AG09309 (cell line): ENCODE measurements around the gene ARID3B.

Experiments
- DNase-seq: peaks from one replicate; pipeline ENCODE4 v3.0.0-alpha.2; 2010; ENCODE audit warnings: low read depth
- H3K4me3 ChIP-seq: 2 replicates; pipeline ENCODE4 v1.5.1; 2011; ENCODE audit warnings: mild to moderate bottlenecking, low read depth, low read length, moderate library complexity; ENCODE audit not compliant: control insufficient read depth
- TF ChIP-seq, protein P1 (sequence below): IDR thresholded peaks from 2 replicates; pipeline ENCODE4 v1.5.1; 2011; ENCODE audit warnings: mild to moderate bottlenecking, low read depth, low read length, inconsistent platforms; ENCODE audit not compliant: insufficient read depth, control insufficient read depth; ENCODE audit errors: missing control alignments

The ARID3B gene

DNA sequence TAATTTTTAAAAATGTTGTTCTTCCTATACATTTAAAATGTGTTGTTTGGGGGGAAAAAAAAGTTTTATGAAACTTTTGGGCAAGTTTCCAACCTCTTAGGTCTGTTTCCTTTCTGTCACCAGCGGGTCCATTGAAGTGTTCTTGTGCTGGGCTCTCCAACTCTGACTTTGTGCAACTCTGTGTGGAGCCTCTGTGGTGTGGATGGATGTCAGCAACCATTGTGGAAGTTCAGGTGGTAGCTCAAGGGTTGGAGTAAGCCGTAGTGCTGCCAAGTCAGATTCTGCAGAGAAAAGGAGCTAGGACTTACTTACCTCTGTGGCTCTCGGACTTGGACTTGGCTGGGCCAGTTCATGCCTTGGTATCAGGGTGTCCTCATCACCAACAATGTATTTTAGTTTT lies 22.4 kb downstream of the ARID3B start:
- DNase-seq: no peak
- H3K4me3 ChIP-seq: no peak overlapping the region
- TF ChIP-seq, protein P1, sequence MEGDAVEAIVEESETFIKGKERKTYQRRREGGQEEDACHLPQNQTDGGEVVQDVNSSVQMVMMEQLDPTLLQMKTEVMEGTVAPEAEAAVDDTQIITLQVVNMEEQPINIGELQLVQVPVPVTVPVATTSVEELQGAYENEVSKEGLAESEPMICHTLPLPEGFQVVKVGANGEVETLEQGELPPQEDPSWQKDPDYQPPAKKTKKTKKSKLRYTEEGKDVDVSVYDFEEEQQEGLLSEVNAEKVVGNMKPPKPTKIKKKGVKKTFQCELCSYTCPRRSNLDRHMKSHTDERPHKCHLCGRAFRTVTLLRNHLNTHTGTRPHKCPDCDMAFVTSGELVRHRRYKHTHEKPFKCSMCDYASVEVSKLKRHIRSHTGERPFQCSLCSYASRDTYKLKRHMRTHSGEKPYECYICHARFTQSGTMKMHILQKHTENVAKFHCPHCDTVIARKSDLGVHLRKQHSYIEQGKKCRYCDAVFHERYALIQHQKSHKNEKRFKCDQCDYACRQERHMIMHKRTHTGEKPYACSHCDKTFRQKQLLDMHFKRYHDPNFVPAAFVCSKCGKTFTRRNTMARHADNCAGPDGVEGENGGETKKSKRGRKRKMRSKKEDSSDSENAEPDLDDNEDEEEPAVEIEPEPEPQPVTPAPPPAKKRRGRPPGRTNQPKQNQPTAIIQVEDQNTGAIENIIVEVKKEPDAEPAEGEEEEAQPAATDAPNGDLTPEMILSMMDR: no peak

DNA sequence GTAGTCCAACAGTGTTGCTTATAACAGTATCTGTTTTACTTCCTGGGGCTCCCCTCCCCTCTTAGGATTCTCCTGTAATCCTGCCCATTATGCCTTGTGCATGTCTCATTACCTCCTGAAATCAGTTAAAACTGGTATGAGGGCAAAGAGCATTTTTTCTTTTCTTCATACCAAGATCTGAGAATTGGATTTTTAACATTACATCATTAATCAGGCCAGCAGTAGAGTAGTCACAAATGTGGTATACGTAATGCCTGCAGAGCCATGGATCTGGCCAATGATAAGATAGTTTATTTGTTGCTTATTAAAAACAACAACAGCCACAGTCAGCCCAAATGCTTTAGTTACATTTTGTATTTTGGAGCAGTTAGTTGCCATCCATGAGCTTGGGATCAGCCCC lies 23.2 kb downstream of the ARID3B start:
- DNase-seq: no peak
- no peak overlapping the region for H3K4me3 ChIP-seq
- TF ChIP-seq, protein P1: no peak

DNA sequence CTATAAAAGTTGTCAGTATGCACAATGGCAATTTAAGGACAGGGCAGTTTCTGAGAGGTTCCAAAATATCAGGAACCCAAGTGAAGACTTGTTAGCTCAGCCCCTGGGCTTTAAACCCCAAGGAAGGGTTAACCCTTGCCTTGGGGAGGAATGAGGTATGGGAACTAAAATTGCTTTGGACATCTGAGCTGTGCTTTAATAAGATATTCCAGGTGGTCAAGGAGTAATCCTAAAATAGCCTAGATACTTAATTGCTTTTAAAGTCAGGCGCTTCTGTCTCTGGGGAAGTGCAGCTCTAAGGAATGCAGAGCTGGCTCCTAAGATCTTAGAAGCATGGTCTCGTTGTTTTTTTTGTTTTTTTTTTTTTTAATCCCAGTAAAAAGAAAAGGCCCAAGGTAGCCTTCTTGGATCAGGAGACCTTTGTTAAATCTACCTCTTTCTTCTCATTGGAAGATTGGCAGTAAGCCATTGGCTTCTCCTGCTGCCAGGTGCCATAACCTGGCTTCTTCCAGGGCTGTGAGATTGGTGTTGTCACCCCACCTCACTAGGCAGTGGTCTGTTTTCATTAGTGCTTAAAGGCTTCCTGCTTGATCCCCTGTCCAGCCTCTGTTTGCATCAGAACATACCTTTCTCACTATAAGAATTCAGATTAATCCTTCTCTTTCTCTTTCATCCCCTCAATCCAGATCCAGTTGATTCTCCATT lies 24.5 kb downstream of the ARID3B start:
- no peak overlapping the region for H3K4me3 ChIP-seq
- no peak for DNase-seq
- TF ChIP-seq, protein P1: no peak

DNA sequence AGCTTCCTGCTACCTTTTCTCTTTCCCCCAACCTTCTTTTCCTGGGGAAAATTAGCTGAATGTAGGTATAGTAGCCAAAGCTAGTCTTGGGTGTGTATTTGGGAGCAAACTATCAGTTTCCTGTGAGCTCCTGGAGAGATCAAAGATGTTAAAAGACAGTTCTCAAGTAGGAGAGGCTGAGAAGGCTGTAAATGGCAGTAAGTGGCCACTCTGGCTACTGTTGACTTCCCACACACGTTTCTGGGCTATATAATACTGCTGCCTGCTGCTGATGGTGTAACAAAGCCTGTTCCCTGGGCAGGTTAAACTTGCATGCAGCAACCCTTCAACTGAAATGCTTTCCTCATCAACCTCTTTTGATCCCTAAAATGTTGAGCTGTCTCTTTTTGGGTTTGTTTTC lies 27.6 kb downstream of the ARID3B start:
- DNase-seq: no peak
- H3K4me3 ChIP-seq: no peak overlapping the region
- TF ChIP-seq, protein P1: no peak

DNA sequence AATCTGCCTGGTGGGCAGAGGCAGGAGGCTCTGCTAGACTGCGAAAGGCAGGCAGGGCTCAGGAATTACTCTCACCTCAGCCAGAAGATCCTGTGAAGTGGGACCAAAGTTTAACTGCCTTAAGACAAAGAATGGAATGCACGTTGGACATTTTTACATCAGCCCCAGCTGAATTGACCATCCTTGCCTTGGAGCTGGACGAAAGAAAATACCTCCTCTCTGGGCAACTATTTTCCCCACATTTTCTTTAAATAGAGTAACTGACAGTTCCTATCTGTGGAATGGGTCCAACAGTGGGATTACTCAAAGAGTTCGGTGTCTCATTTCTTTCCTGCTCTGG lies 28.7 kb downstream of the ARID3B start:
- DNase-seq: no peak
- no peak overlapping the region for H3K4me3 ChIP-seq
- TF ChIP-seq, protein P1: no peak

DNA sequence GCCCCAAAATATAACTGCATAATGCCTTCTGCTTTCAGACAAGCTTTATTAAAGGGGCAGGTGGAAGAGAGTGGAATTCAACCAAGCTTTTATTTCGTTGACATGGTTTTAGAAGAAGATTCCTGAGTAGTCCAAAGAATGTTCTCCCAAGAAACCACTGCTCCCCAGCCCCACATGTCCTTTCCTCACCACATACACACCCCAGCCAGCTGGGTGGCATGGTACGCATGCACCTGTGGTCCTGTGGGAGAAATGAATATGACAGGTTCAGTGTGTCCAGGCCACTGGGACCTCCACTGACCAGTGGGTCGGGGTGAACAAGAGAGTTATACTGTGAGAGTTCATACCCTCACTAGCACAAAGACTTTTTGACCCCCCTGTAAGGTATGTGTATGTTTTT lies 30.2 kb downstream of the ARID3B start:
- H3K4me3 ChIP-seq: no peak overlapping the region
- DNase-seq: no peak
- TF ChIP-seq, protein P1: no peak
